NCI-H1417 (cell line): ENCODE data around the gene ZC3H7B.
"Not testable (repeated sequence)": the region's sequence is repeated elsewhere in the genome, so short reads cannot be mapped to it uniquely, and the experiment has no call there.

ENCODE experiments used
- DNase-seq, 3 experiments: peaks; one replicate each; lab custom pipeline; 2025; lab: John Stamatoyannopoulos, UW

The ZC3H7B gene, protein sequence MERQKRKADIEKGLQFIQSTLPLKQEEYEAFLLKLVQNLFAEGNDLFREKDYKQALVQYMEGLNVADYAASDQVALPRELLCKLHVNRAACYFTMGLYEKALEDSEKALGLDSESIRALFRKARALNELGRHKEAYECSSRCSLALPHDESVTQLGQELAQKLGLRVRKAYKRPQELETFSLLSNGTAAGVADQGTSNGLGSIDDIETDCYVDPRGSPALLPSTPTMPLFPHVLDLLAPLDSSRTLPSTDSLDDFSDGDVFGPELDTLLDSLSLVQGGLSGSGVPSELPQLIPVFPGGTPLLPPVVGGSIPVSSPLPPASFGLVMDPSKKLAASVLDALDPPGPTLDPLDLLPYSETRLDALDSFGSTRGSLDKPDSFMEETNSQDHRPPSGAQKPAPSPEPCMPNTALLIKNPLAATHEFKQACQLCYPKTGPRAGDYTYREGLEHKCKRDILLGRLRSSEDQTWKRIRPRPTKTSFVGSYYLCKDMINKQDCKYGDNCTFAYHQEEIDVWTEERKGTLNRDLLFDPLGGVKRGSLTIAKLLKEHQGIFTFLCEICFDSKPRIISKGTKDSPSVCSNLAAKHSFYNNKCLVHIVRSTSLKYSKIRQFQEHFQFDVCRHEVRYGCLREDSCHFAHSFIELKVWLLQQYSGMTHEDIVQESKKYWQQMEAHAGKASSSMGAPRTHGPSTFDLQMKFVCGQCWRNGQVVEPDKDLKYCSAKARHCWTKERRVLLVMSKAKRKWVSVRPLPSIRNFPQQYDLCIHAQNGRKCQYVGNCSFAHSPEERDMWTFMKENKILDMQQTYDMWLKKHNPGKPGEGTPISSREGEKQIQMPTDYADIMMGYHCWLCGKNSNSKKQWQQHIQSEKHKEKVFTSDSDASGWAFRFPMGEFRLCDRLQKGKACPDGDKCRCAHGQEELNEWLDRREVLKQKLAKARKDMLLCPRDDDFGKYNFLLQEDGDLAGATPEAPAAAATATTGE

GRCh38 chr22:41301085-41302020 is at the start of gene ZC3H7B:
Gene ZC3H7B, plus strand, starts transcription at chr22:41301525. Its CDS starts 19,136 bp downstream, at chr22:41320661.
- DNase-seq: peak; percentile 78 to 85 (median 83)

DNA sequence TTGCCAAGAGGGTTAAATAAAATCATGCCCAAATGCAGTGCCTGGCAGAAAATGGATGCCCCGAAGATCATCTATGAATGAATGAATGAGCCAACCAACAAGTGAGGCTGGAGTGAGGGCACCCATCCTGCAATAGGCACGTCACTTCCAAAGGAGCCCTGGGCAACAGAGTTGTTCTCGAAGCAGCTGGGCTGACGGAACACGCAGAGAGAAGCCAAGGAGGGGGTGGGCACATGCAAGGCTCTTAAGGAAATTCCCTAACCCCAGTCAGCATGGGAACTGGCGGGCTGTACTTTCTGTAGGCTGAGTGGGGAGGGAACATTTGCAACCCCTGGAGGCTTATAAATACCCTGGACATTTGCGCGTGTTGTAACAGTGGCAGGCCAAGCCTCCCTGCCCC is 49.0 kb upstream of the ZC3H7B start:
- no peak for DNase-seq

- DNase-seq: no peak
Measured at GRCh38 chr22:41254230-41254629, 47.1 kb upstream of the ZC3H7B start.

DNA sequence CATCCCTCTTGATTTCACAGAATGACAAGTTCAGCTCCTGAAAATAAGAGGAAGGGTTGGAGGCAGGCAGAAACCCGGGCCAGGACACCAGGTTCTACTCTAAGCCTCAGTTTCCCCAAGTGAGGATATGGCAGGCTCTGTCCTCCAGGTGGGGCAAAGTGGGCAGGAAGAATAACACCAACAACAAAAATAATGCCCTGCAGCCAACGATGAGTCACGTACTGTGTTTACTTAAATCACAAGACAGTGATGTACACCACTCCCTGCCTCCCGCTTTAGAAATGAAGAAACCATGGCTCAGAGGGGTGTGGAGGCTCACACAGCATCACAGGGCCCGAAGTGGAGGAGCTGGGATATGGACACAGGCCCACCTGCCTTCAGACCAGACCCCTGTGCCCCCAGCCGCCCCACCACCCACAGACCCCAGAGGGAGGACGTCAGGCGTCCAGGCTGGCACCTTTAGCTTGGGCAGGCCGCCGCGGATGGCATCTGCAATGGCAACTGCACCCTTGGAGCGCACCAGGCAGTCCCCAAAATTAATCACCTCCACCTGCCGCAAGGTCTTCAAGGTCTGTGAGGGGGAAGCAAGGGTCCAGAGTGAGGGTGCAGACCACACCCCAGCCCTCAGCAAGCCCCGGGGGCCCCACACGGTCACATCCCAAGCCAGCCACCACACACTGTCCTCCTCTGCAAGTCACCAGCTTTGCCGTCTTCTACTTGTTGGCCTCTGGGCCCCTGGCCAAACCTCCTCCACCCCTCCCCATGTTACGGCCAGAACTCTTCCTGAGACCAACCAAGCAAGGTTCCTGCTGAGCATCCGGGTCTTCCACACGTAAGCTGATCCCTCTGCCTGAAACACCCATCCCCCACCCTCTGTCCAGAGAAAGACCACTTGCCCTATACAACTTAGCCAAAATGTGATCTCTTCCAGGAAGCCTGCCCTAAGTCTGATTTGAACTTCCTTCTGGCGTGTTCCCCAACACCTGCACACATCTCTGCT is 44.8 kb upstream of the ZC3H7B start:
- DNase-seq: no peak

DNA sequence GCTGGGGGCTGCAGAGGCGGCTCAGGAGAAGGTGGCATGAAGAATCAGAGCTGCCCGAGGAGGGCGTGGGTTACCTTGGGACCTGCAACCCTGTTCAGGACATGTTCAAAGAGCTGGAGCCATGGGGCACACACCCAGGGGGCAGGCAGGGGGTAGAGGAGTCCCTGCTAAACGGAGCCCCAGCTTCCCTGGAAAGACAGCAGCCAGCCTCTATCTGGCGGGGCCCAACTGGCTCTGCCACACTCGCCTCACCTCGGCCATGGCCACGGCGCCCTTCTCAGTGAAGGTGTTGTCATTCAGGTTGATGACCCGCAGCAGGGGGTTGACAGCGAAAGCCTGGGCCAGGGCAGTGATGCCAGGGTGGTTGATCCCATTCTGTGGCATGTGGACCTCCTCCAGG is 43.6 kb upstream of the ZC3H7B start:
- DNase-seq: no peak

GRCh38 chr22:41259756-41260155 is 41.6 kb upstream of the ZC3H7B start:
- DNase-seq: not testable (repeated sequence)

DNA sequence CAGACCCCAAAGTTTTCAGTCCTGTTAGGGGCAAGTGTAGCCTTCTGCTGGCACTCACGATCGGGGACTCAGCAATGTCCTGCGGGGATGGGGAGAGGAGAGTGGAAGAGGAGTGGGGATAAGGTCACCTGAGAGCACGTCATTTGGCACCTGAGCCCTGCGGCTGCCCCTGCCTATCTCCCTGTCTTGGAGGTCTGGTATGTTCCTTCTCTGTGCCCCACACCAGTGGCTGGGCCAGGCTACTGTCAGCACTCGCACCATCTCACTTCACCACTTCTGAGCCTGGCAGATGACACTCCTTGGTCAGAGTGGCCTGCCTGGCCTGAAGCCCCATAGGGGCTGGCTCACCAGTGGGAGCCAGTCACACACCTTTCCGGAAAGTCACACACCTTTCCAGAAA is 40.5 kb upstream of the ZC3H7B start:
- no peak for DNase-seq

DNA sequence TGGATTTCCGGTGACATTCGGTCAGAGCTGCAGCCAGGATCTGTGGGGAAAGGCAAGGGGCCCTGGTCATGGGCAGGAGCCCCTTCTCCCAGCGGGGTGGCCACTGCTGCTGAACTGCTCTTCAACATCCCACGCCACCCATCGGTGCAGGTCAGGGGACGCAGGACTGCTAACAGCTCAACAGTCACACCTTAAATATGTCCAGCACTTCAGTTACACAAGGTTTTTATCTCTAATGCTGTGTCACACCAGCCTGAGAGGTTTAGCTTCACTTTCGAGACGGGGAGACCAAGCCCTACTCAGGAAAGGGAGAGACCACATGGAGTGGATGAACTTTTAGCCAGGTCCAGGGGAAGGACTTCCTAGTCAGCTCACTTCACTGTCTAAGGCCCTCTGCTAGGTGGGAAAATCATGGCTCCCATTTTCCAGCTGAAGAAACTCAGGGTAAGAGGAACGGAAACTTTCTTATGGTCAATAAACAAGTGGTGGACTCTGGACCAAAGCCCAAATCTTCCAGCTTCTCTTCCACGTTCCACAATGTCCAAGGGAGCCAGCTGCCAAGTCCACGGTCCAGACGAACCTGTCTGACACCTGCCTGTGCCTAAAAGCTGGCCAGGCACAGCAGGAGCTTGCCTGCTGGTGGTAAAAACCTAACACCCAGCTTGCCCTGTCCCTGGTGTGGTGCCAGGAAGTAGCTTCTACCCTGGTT is 39.6 kb upstream of the ZC3H7B start:
- no peak for DNase-seq

DNA sequence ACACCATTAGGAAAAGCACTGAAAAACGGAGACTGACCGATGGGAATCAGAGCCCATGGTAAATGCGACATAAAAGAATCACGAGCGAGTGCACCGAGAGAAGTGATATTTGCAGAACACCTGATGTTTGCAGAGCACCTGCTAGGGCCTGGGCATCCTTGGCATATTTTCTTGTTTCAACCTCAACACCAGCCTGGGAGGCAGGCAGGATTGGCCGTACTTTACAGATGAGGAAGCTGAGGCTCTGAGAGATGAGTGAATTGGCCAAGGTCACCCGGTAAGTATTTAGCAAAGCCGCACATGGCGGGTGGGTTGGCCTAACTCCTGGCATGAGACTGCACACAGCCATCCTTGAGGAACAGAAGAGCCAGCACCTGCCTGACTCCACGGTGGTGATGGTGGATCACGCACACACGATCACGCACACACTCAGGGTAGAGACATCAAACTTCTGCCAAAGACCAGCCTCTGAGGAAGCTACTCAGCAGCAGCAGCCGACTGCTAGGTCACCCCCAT is 39.0 kb upstream of the ZC3H7B start:
- DNase-seq: no peak

DNA sequence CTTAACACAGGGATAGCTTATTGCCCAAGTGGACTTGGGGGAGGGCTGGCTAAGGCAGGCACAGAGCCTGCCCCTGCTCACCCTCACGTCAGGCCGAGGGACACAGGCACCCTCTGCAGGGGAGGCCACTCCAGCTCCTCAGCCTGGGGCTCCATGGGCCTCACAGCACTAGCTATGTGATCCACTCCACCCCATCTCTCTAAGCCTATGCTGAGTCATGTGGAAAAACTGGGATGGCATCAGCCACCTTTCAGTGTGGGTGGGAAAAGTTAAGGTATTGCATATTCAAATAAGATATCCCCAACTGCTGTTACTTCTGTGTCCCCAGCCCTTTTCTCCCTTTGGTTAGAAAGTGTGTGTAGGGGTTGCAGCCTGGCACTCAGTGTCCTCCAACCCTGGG is 37.6 kb upstream of the ZC3H7B start:
- DNase-seq: no peak

DNA sequence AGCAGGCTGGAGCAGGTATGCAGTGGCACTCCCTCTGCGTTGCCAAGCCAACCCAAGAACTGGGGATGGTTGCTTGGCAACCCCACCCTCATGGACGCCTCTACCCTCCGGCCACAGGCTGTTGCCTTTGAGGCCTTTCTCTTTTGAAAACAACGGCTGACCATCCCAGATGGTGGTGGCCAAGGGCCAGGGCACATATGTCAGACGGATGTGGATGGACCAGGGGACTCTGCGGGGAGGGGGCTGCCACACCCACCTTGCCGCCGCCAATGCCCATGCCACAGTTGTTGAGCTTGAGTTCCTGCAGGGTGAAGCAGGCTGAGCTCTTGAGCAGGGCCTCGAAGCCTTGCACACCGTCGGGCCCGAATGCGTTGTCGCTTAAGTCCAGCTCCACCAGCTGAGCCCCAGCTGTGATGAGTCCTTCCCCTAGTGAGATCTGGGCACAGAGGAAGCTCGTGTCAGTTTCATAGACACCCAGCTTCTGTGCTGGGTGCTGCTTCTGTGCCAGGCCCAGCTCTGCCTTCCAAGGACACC is 36.9 kb upstream of the ZC3H7B start:
- DNase-seq: no peak

DNA sequence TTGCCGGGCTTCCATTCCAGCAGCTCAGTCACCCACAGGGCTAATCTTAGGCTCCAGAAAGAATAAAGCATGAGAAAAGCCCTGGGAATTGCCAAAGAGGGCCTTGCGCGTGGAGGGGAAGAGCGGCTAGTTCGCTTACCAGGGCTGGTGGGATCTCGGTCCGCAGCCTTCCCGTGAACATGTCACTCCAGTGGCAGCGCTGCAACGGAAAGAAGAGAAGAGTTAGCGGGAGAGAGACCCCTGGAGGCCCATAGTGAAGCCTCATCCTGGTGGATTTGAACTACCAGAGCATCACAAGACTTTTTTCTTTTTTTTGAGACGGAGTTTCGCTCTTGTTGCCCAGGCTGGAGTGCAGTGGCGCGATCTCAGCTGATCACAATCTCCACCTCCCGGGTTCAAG is 33.4 kb upstream of the ZC3H7B start:
- DNase-seq: no peak

GRCh38 chr22:41271787-41272186 is 29.5 kb upstream of the ZC3H7B start:
- DNase-seq: no peak

DNA sequence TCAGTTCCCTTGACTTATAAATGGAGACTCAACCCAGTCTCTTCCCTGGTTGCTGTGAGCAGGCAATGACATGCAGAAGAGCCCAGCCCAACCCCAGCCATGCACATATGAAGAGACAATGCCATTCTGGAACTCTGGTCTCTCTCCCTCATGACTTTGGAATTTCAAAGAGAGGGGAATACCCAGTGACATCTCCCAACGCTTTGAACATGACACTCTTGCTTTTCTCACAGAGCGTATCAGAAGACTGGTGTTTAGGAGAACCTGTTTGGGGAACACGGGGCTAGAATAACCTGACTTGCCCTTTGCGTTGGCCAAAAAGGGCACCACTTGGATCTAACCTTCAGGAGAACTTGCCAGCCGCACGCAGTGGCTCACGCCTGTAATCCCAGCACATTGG is 28.2 kb upstream of the ZC3H7B start:
- DNase-seq: no peak

- DNase-seq: no peak
Measured at GRCh38 chr22:41274856-41275255, 26.5 kb upstream of the ZC3H7B start.

DNA sequence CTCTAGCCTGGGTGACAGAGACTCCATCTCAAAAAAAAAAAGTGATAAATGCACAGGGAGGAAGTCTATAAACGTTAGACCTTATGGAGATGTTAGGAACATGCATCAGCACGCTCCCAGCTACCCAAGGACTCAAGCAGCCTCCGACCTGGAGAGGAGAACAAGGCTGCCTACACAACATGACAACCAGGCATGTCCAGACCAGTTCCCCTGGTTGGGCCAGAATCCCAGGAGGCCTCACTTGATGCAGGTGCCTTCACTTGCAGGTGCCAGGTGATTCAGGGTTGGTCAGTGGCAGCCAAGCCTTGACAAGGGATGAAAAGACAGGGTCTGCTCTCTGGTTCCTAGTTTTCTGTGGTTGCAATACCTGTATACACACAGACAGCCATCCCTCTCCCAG is 21.3 kb upstream of the ZC3H7B start:
- DNase-seq: peak in 2 of 3 experiments; percentile 2 to 19

GRCh38 chr22:41280854-41281253 is 20.5 kb upstream of the ZC3H7B start:
- DNase-seq: no peak

GRCh38 chr22:41284465-41284864 is 16.9 kb upstream of the ZC3H7B start:
- DNase-seq: no peak

- DNase-seq: peak; percentile 17 to 77 (median 71)
Measured at GRCh38 chr22:41285441-41285819, 15.9 kb upstream of the ZC3H7B start.
